ENCODE measurements around the gene C1orf159.

GRCh38 chr1:1079408-1080121, 36.3 kb downstream of the C1orf159 start:
- TF ChIP-seq POLR2A (IDR thresholded peaks at IDR 0.05; ENCODE audit: control extremely low read depth in 1 of 2, low read depth in 2 of 2, low read length in 2 of 2) (0 out of 3 replicates have a peak, but pooled peaks of 1 of the 2 experiments have one; percentile 21), CTCF (IDR thresholded peaks at IDR 0.05; ENCODE audit: control extremely low read depth in 1 of 3, insufficient read depth in 1 of 3, low read depth in 1 of 3, low read length in 3 of 3) (no peak), TAF1 (IDR thresholded peaks at IDR 0.05; ENCODE audit: low read depth, low read length) (peak; percentile 42; the same call in 1 of the 2 replicates), MAX (IDR thresholded peaks at IDR 0.05) (peak; percentile 96), CBX5 (IDR thresholded peaks at IDR 0.05; ENCODE audit: low read depth, low read length) (no peak), POU5F1 (IDR thresholded peaks at IDR 0.05; ENCODE audit: low read depth, low read length) (no peak), POLR2AphosphoS5 (IDR thresholded peaks at IDR 0.05; ENCODE audit: low read depth, low read length) (peak; percentile 30; the same call in 1 of the 2 replicates), HDAC6 (IDR thresholded peaks at IDR 0.05; ENCODE audit: low read depth, low read length) (no peak)

All from H1 (cell line).